A549 (cell line): Measurements from ENCODE around the gene COPZ2.
A peak's percentile ranks its signal among the peaks of the same experiment; 100 is the strongest.

Experiments used
- CTCF ChIP-seq: fragments of >200 bp; sonication (Bioruptor Twin); formaldehyde crosslinking; IDR thresholded peaks from 3 replicates; pipeline ENCODE4 v1.5.1; 2016
- EP300 ChIP-seq, 2 experiments: fragments of >200 bp; sonication (Bioruptor Twin); formaldehyde crosslinking; IDR thresholded peaks; 2 replicates in 1 of 2; 3 replicates in 1 of 2; pipeline ENCODE4 v1.6.1; 2016 to 2017
- ESRRA ChIP-seq: fragments of 150-350 bp; IDR thresholded peaks from 2 replicates; pipeline ENCODE4 v1.6.1; 2014; ENCODE audit warnings: mild to moderate bottlenecking, low read length, borderline replicate concordance
- MAFK ChIP-seq: fragments of 450-650 bp; IDR thresholded peaks from 2 replicates; pipeline ENCODE4 v1.6.1; 2014; ENCODE audit not compliant: partially characterized antibody
- NFE2L2 ChIP-seq: fragments of 150-350 bp; conservative IDR thresholded peaks from 2 replicates; pipeline ENCODE4 v1.6.1; 2014; ENCODE audit warnings: low read length
- PHF8 ChIP-seq: fragments of 200-600 bp; sonication (generic); IDR thresholded peaks from 2 replicates; pipeline ENCODE4 v1.6.1; 2016; ENCODE audit warnings: low read depth, mild to moderate bottlenecking, antibody characterized with exemption, moderate library complexity, borderline replicate concordance
- POLR2A ChIP-seq: IDR thresholded peaks from 2 replicates; pipeline ENCODE4 v1.6.1; 2012; ENCODE audit warnings: mild to moderate bottlenecking, low read length
- POLR2AphosphoS2 ChIP-seq: conservative IDR thresholded peaks from 2 replicates; pipeline ENCODE4 v1.6.1; 2012; ENCODE audit warnings: low read length, improper control_type of control experiment, inconsistent platforms
- USF2 ChIP-seq: fragments of 450-650 bp; IDR thresholded peaks from 2 replicates; pipeline ENCODE4 v1.6.1; 2014; ENCODE audit warnings: antibody characterized with exemption

GRCh38 chr17:48048384-48049126, 11.0 kb upstream of the COPZ2 start:
- no peak for TF ChIP-seq NFE2L2
- peak; percentile 78 for TF ChIP-seq POLR2A
- no peak for TF ChIP-seq CTCF
- no peak for TF ChIP-seq EP300 (IDR thresholded peaks at IDR 0.05)
- TF ChIP-seq USF2: no peak
- peak; percentile 77 for TF ChIP-seq PHF8
- TF ChIP-seq ESRRA: no peak
- TF ChIP-seq POLR2AphosphoS2: no peak
- TF ChIP-seq MAFK: no peak
